IPS-NIHi11 (cell line): ENCODE measurements around the gene GMIP.
A peak's percentile ranks its signal among the peaks of the same experiment; 100 is the strongest.
"Not testable (repeated sequence)": the region's sequence is repeated elsewhere in the genome, so short reads cannot be mapped to it uniquely, and the experiment has no call there.

Source experiments
- DNase-seq: peaks from one replicate; pipeline ENCODE4 v3.0.0; 2012; ENCODE audit warnings: mixed read lengths, low spot score

The GMIP gene

GRCh38 chr19:19634516-19635312 lies 8.7 kb downstream of the GMIP start:
- DNase-seq, result no peak

DNA sequence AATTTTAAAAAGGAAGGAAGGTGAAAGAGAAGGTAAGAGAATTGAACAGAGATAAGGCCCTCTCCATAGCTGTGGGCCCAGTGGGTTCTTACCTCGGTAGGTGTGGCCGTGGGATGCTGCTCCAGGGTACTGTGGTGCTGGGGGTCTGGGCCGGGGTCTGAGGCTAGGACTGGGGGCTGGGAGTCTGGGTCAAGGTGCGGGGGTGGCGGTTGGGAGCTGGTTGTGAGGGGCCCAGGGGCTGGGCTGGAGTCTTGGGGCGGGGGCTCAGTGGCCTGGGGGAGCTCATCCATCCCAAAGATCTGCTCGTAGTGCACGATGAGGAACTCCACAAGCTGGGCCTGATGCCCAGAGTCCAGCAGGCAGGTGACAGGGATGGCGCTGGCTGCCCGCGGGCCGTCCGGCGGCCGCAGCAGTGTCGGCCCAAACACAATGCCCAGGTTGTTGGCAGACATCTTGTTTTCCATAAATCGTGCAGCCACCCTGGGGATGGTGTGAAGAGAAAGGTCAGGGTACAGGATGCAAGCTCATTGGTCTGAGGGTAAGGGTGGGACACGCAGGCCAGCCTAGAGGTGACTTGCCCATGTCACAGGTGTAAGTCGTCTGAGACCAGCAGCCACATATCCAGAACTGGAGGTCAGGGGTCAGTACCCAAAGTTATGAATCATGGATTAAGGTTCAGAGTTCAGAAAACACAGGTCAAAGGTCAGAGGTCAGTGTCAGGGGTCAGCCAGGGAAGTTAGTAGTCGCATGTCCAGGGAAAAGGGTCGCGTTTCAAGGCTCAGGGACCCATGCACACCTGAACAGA lies 9.5 kb downstream of the GMIP start:
- DNase-seq, result no peak

DNA sequence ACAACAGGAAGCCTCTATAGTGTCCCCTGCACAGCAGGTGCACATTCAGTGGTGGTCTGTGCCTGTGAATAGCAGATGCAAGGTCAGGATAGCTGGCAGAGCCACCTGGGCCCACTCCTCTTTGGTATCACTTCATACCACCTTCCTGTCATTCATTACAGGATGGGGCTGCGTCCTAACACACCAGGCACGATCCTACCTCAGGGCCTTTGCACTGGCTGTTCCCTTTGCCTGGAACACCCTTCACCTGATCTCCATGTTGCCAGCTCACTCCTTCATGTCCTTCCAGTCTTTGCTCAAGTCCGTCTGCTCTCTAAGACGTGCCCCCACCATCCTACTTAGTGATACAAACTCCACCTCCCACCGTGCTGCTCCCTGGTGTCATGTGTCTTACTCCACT lies 10.8 kb downstream of the GMIP start:
- no peak for DNase-seq

- DNase-seq, result no peak
Observed at GRCh38 chr19:19631346-19631745, 12.1 kb downstream of the GMIP start.

DNA sequence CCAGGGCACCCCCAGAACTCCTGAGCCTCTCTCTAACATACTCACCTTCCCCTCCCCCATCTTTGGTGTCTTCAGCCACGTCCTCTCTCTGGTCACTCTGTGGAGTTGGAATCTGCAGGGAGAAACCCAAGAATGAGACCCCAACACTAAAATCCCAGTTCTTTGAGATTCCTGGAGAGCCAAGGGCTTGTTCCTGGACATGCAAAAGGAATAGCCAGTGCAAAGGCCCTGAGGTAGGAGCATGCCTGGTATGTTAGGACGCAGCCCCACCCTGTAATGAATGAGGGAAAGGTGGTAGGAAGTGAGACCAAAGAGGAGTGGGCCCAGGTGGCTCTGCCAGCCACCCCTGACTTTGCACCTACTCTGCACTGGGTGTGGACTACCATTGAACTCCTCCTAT lies 13.0 kb downstream of the GMIP start:
- no peak for DNase-seq

- DNase-seq, result no peak
Observed at GRCh38 chr19:19630062-19630414, 13.4 kb downstream of the GMIP start.

GRCh38 chr19:19628501-19629134 lies 14.8 kb downstream of the GMIP start:
- peak; percentile 99 for DNase-seq

- DNase-seq, result peak; percentile 99
Observed at GRCh38 chr19:19627621-19628500, 15.6 kb downstream of the GMIP start, which contains the start of gene LPAR2. LPAR2 (minus strand) TSS chr19:19628220; CDS start chr19:19627275, 945 bp downstream.

GRCh38 chr19:19626516-19627472 lies 16.7 kb downstream of the GMIP start:
- no peak for DNase-seq

GRCh38 chr19:19624032-19624570 lies 19.4 kb downstream of the GMIP start:
- DNase-seq, result no peak

DNA sequence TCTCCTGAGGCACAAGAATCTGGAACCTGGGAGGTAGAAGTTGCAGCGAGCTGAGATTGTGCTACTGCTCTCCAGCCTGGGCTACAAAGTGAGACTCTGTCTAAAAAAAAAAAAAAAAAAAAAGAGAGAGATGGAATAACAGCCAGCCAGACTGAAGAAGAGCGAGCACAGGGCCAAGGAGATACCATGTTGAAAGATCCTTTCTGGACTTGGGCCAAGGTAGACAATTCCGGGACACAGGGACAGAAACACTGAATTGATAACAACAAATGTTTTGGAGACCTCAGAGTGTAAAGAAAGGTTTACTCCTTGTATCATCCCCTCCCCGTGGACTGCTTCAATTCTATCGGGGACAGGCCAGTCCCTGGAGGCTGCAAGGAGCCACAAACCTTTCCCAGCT lies 20.1 kb downstream of the GMIP start:
- no peak for DNase-seq

- no peak for DNase-seq
Observed at GRCh38 chr19:19619849-19620210, 23.6 kb downstream of the GMIP start.

DNA sequence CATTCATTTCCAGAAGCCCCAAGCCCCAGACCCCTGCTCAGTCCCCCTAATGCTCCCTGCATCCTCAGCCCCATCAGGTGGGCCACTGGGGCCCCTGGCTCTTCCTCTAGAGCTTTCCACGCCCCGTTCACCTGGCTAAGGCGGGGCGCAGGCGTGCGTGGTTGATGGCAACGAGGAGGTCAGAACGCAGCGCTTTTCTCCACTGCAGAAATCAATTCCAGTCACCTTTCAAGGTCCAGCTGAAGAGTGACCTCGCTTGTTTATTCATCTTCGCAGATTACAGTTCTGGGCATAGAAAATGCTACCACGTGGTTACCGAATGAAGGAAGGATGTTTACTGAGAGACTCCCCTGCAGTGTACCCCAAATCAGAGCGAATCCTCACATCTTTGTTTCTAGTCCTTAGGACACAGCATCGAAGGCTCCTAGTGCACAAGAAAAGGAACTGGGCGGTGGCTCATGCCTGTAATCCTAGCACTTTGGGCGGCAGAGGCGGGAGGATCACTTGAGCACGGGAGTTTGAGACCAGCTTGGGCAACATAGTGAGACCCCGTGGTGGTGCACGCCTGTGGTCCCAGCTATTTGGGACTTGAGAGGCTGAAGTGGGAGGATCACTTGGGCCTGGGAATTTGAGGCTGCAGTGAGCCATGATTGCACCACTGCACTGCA lies 24.1 kb downstream of the GMIP start:
- no peak for DNase-seq

- DNase-seq, result peak; percentile 99
Observed at GRCh38 chr19:19618219-19619051, 25.0 kb downstream of the GMIP start, which contains the start of gene PBX4. PBX4 (minus strand) TSS chr19:19618687; CDS start chr19:19618629, 58 bp downstream.

- no peak for DNase-seq
Observed at GRCh38 chr19:19615086-19615485, 28.4 kb downstream of the GMIP start.

GRCh38 chr19:19613506-19613905 lies 30.0 kb downstream of the GMIP start:
- DNase-seq, result no peak

GRCh38 chr19:19610376-19611202 lies 32.9 kb downstream of the GMIP start:
- no peak for DNase-seq

GRCh38 chr19:19606686-19607085 lies 36.8 kb downstream of the GMIP start:
- not testable (repeated sequence) for DNase-seq
